SK-MEL-5 (cell line): ENCODE measurements around the gene NCEH1. TPM values are rescaled to one million over a fixed set of nuclear protein-coding genes. Genes with fewer than 3 reads are reported as not detected.
"Not testable (repeated sequence)": the region's sequence is repeated elsewhere in the genome, so short reads cannot be mapped to it uniquely, and the experiment has no call there.

Source experiments
- DNase-seq: peaks from one replicate; pipeline ENCODE4 v3.0.0-alpha.2; 2016; ENCODE audit warnings: low read depth, low spot score
- in situ Hi-C: cut with HindIII; loops from 2 replicates; pipeline ENCODE4 v1.10.0; 2016; ENCODE audit warnings: low sequenced_read_pairs, high pct_unique_total_duplicates, low pct_unique_long_range_greater_than_20kb
- total RNA-seq: library from RNA; depleted of rRNA; stranded (reverse); fragments of >200 nt; shearing (Covaris generic); gene quantifications from 2 replicates; pipeline ENCODE4 v1.2.3, GENCODE V29; 2014

Gene NCEH1
- total RNA-seq, 1 experiment from 2014 or later = 4.4 TPM

DNA sequence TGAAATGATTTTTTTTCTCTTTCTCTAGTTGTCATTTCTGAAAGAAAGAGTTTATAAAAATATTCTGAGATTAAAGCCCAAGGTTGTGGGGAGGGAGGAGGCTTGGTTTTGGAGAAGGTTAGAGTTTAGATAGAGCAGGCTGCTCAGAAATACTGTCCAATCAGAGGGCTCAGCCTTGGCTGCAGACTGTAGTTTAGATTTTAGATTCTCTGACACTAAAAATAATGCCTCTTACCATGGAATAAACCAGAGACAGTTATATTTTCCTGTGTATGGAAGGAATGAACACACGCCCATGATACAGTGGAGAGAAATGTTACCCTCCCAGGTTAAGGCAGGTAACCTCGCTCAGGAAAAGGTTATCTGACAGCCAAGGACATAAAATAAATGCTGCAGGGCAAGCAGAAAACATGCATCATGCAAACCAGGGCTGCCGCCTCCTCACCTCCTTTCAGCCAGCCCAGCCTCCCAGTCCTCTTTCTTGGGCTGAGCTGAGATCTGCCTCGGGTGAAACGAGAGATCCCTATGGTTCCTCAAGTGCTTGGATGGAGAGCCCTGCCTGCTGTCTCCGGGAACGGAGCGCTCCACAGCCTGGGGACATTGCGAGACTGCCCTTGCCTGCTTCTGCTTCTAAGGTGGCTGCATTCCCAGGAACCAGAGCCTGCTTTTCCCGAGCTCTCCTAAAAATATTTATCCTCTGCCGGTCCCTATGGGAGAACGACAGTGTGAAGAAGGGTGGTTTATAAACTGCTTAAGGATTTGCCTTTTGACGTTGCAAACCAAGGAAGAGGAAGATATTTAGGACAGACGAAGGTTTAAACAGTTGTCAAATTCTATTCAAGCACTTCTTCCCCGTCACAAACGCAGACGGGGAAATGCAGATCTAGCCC, 848 bp downstream of the NCEH1 start:
- DNase-seq = no peak

DNA sequence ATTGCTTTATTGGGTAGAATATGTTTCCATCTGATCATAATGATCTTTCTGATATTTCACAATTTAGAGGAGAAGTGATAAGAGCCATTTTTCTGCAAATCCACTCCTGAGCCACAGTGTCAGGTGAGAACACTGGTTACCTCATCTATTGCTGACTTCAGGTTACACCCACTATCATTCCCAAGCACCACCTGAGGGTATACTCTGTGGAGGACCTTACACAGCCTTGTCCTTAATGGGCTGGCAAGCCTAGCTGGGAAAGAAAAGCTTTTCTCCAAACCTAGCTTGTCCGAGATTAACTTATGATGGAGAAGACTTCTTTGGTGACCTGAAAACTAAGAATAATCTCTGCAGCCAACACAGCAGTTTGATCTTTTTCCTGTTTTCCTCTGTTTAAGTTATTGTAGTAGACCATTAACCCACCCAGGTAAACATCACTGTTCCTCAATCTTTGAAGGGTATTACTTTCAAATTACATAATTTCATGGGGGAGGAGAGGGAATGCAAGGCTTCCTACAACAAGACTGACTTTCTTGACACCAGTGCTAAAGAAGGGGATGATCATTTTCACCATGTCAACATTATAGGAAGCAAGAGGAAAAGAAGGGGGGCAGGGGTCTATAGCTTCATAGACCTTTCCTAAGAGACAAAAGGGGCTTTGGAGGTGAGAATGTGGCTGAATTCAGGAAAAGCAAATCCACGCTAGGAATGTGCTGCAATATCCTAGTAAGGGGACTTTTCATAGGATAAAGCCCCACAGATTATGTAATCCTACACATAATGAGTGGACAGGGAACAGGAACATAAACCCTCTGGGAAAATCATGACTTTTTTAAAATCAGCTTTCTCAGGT, 1.7 kb downstream of the NCEH1 start:
- in situ Hi-C loops = no loop called here
- no peak for DNase-seq

More for the DNA sequence above, 848 bp downstream of the NCEH1 start:
- in situ Hi-C loops = no loop called here

DNA sequence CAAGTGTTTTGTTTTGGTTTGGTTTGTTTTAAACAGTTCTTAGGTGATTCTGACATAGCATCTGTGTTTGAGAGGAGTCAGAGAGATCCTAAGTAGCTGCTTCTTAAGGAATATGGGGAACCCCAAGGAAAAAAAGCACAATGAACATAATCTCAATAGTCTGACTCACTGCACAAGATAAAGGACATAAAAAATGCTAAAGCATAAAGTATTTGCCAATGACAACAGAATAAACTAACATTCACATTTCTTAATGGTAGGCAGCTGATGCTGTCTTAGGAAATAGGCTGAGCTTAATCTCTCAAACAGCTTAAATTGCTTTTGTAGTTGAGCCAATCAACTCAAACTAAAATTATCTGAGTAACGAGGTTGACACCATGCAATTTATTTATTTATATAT, 2.9 kb downstream of the NCEH1 start:
- in situ Hi-C loops = no loop called here
- DNase-seq = no peak

DNA sequence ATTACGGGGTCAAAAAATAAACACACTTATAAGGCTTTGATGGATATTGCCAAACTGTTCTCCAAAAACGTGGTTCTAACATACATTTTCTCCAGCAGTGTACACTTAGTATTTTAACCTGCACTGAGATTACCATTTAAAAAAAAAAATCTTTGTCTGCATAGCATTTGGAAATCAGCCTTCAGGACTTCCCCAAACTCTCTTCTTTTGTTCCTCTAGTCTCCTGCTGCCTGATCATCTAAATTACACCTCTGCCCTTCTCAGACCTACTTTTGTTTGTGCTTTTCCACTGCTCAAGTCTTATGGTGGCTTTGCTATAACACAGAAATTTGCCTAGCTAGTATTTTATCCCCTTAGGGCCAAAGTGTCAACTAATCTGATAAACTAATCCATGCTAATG, 3.8 kb downstream of the NCEH1 start:
- DNase-seq = no peak
- in situ Hi-C loops = no loop called here

DNA sequence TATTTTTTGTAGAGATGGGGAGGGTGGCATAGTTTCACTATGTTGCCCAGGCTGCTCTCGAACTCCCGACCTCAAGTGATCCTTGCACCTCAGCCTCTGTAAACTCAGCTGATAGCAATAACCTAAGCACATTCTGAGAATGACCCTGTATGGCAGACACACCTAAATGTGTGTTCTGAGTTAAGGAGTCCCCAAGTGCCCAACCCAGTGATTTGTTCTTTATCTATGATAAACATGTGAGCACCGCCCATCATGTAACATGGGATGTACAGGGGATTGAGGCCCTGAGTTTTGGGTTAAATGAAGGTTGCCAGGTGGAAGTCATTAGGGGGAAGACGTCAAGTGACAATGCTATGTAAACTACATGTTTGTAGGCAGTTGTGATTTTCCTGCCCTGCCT, 5.7 kb downstream of the NCEH1 start:
- in situ Hi-C loops = no loop called here
- no peak for DNase-seq

DNA sequence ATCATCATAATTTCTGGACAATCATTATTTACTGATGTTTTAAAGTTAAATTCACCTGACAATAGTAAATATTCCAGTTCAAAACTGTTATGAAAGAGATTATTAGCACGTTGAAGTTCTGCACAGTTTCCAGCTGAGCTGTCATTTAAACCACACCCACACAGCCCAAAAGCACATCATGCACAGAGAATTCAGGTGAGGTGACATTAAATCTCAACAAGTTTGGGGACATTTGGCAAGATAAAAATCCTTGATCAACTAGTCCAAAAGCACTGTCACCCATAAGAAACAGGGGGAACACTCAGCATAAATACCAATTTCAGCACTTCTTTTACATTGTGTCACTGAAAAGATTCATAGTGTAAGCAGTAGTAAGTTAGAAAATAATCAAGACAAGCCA, 6.9 kb downstream of the NCEH1 start:
- no peak for DNase-seq
- in situ Hi-C loops = no loop called here

DNA sequence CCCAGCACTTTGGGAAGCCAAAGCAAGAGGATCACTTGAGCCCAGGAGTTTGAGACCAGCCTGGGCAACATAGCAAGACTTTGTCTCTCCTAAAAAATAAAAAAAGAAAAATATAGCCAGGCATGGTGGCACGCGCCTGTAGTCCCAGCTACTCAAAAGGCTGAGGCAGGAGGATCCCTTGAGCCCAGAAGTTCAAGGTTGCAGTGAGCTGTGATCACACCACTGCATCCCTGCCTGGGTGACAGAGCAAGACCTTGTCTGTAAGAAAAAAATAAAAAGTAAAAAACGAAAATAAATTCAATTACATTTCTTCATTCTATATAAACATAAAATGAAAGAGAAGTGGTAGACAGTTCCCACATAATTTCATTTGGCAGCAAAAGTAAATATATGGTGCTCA, 8.1 kb downstream of the NCEH1 start:
- in situ Hi-C loops = not testable (repeated sequence)

DNA sequence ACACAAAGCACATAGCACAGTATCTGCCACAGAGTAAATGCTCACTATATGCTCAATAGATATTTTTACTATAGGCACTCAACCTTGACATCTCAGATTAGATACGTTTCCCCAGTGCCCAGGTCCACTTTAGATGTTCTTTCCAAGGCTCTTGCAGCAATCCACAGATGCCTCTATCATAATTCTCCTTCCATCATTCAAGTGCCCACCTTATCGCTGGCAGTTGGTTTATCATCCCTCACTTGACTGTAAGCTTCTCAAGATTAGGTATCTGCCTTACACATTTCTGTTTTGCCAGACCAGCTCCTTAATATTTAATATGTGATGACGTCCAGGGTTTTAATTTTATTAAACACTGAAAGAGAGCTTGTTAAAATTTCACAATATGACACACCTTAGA, 8.6 kb downstream of the NCEH1 start:
- in situ Hi-C loops = no loop called here
- DNase-seq = no peak

More for the DNA sequence above, 8.1 kb downstream of the NCEH1 start:
- not testable (repeated sequence) for DNase-seq

DNA sequence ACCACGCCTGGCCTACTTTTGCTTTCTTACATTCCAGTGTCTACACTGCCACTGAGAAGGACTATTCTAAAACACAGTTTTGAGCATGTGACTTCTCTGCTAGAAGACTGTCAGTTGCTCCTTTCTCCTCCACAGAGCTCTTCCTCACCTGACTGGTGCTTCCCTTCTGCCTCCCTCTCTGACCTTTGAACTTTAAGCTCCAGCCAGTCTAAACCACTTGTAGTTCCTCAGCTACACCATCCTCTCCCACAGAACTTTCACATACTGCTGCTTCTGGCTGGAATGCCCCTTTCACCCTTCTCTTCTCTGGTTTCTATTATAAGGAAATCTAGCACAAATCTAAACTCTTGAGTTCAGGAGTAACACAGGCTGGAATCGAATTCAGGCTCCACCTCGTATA, 9.1 kb downstream of the NCEH1 start:
- DNase-seq = no peak
- in situ Hi-C loops = no loop called here

DNA sequence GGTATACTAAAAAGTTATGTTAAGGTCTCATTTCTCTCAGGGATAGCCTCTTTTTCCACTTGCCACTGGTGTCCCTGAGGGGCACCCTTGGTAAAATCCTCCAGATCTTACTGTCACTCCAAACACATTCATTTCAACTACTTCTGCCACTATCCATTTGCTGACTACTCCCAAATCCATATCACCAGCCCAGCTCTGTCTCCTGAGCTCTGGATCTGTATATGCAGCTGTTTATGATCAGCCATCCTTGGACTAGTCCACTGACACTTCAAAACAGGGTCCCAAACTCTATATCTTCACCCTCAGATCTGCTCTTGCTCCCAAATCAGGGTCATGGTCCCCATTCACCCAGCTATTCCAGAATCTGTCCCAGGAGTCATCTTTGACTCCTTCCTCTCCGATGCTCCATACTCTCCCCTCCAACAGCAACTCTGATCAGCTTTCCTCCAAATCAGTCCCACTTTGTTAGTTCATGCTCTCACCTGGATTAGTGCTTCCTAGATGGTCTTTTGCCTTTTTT, 9.9 kb downstream of the NCEH1 start:
- in situ Hi-C loops = no loop called here
- no peak for DNase-seq

DNA sequence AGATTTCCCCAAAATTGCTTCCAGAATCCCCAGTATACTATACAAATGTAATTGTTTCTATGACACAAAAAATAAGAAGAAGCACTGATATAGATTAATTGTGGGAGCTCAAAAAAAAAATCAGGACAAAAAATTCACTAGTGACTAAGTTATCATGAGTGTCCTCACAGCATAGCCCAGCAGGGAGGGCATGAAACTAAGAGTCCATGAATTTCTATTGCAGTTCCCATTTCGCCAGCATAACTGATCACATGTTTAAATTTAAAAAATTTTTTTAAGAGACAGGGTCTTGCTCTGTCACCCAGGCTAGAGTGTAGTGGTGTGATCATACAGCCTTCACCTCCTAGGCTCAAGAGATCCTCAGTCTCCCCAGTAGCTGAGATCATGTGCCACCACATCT, 10.6 kb downstream of the NCEH1 start:
- no peak for DNase-seq
- in situ Hi-C loops = no loop called here

DNA sequence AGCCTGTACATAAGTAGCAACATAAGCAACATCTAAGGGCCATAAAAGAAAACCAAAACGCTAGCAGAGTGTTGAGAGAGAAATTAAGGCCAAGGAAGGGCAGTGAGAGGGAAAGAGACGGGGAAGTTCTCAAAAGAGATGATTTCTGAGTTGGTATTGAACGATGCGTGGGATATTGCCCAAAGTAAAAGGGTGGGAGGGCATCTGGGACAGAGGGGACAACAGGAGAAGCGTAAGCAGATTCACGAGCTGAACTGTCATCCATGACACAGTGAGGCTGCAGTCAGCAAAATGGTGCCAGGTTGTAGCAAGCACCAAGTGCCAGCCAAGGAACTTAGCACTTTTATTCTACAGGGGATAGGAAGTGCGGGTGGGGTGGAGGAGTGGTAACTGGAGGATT, 11.8 kb downstream of the NCEH1 start:
- in situ Hi-C loops = no loop called here
- no peak for DNase-seq

DNA sequence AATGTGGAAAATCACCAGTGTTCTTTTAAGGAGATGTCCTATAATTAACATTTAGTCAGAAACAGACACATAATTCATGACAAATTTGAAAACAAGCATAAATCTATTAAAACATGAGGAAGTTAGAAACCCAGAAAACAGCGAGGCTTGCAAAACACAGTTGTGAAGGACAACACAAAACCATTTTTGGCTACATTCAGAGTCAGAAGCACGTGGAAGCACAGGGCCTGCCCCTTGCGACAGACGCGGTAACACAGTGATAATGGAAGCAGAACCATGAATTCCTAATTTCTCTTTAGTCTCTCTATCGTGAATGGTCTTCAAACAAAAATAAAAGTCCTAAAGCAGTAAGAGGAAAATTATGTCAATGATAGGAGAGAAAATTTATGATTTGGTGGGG, 12.2 kb downstream of the NCEH1 start:
- DNase-seq = no peak
- in situ Hi-C loops = no loop called here

DNA sequence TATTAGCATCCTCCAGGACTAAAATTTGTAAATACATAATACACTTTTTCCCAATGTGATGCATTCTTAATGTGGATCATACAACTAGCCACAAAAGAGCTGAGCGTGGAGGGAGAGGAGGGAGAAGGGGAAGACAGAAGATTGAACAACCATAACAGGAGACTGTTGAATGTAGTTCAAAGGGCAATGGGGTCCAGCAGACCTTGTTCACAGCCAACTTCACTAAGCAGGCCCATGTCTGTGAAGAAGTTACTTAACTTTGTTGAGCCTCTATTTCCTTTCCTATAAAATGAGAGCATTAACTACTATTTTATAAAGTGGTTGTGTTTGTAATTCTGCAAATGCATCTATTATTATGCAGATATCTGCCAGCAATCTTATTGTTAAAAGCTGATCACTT, 13.3 kb downstream of the NCEH1 start:
- in situ Hi-C loops = no loop called here
- no peak for DNase-seq

DNA sequence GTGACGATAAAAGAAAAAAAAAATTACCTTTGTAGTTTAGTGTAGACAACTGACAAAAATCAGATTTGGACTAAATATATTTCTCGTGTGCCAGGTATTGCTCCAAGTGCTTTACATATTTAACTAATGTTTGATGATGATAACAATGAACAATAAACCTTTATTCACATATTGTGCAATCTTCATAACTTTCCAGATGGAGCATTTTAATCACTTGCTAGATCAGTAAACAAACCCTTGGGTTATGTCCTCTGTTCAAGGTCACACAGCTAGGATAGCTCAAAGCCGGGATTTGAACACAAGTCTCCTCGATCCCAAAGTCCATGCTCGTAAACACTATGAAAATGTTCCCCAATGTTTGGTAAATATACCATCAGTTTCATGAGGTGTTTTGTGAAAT, 14.5 kb downstream of the NCEH1 start:
- no peak for DNase-seq
- in situ Hi-C loops = no loop called here

DNA sequence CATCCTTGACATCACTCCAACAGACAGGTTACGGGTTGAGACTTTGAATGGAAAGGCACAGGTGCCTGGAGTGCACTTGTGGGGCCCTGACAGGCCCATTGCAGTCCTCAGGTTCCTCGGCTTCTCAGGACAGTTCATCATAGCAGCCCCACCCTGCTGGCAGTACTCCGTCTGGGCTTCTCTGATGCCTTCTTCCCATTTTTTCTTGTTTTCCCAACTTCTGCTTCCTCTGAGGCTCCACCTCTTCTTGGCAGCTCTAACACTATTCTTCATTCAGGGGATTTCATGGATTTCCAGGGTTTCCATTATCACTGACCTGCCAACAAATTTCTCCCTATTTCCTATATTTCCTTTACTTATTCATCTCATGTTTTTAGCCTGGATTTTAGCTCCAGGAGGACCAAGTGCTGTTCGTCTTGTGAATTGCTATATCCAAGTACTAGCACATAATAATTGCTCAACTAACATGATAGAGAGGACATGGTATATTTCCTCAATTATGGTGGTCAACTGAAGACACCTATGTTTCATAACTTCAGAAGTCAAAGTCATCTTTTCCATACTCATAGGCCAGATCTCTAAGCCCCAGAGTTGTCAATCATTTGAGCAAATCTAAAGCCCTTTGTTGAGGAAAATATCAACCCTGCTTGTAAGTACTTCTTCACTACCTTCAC, 16.2 kb downstream of the NCEH1 start:
- in situ Hi-C loops = no loop called here
- DNase-seq = no peak

DNA sequence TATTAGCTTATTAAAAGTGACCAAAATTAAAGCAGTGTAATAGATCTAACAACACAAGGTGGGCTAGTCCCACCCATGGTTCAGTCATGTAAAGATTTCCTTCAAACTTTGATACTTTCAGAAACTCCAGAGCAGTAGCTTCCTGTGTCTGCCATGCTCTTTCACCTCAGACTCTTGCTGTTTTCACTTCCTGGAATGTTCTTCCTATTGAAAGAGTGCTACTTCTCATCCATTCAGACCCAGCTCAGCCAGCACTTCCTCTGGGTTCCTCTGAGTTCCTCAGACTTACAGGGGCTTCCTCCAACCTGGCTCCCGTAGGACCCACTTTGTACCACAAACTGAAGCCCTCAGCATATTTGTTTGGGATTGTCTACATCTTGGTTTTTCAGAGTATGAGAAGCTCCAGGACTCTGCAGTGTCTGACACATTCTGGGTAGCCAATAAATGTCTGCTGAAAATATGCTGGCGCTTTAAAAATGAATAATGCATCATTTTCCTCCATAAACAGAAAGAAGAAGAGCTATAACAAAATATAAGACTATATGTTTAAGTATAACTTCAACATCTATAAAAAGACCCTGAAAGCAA, 18.0 kb downstream of the NCEH1 start:
- DNase-seq = no peak
- in situ Hi-C loops = no loop called here

DNA sequence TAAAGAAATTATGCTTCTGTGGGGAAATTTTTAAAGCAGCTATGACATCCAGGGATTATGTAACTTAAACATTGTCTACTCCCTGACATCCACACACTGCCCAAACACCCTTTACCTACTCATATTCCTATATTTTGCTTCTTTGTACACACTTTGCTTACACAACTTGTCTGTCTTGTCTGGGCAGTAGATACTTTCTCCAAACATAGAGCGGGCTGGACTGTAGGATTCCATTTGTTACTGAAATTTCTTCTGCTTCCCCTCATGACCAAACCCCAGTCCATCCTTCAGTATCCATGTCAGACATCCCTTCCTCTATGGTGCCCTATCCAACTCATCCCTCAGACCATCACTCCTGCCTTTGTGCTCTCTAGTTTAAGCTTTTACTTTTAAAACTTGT, 19.9 kb downstream of the NCEH1 start:
- DNase-seq = no peak
- in situ Hi-C loops = no loop called here
